H1 (cell line): ENCODE results near the gene PLCB4. TPM values are rescaled to one million over a fixed set of nuclear protein-coding genes. Genes with fewer than 3 reads are reported as not detected.

Source experiments
- RNF2 ChIP-seq: fragments of 200-900, 300-1000 bp; sonication (generic); IDR thresholded peaks from 2 replicates; pipeline ENCODE4 v1.7.1; 2016; ENCODE audit warnings: borderline replicate concordance, low read depth, mild to moderate bottlenecking, antibody characterized with exemption, low read length; ENCODE audit not compliant: poor library complexity, severe bottlenecking; ENCODE audit errors: missing control alignments
- polyA plus RNA-seq, 7 experiments: library from polyadenylated mRNA; depleted of rRNA in 3 of 7; stranded (reverse) in 5 of 7; unstranded in 2 of 7; fragments of >200 nt in 5 of 7; fragments of 200-250 nt in 2 of 7; gene quantifications; 1 replicate in 5 of 7; 2 replicates in 1 of 7; 4 replicates in 1 of 7; pipeline versions ENCODE4 v1.2.1 to v1.2.3, GENCODE V29; 2011 to 2013; ENCODE audit warnings: missing spikeins in 2 of 7, mixed read lengths in 2 of 7
- total RNA-seq: library from RNA; stranded (reverse); fragmentation: NEBNext Ultra II Directional; extraction: Animal tissue kit (Norgen Biotek cat#: 25700); gene quantifications from 2 replicates; pipeline ENCODE4 v1.2.1, GENCODE V29; 2021
- TF ChIP-seq, protein P1 (sequence below), 3 experiments: IDR thresholded peaks; 1 replicate in 2 of 3; 2 replicates in 1 of 3; pipeline versions ENCODE4 v1.5.1 to v1.6.1; 2011; ENCODE audit warnings: low read length in 3 of 3, mild to moderate bottlenecking in 3 of 3, inconsistent platforms in 2 of 3, low read depth in 1 of 3, moderate library complexity in 1 of 3; ENCODE audit not compliant: insufficient read depth in 1 of 3; ENCODE audit errors: control extremely low read depth in 1 of 3

The PLCB4 gene
- total and polyA plus RNA-seq, 2 of the 8 experiments (the other 6 are each of a cell fraction or from before 2014, with no cell fraction given): 3.2 to 14.1 TPM

DNA sequence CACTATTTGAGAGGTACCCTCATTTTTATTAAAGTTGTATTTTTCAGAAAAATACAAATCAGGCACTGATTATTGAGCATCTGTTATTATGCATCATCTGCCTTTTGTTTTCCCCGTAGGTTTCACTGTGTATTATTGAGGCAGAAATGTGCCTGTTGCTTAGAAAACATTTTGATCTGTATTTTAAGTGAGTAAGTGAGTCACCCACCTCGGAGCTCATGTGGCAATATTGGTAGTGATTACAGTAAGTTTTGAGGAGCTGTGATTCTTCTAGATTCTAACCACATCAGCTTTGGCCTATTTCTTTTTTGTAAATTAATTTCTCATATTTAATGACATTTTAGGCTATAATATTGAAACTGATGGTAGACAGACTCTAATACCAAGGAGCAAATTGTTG is 385.9 kb downstream of the PLCB4 start (continued):
- no peak for TF ChIP-seq RNF2
- TF ChIP-seq, protein P1, sequence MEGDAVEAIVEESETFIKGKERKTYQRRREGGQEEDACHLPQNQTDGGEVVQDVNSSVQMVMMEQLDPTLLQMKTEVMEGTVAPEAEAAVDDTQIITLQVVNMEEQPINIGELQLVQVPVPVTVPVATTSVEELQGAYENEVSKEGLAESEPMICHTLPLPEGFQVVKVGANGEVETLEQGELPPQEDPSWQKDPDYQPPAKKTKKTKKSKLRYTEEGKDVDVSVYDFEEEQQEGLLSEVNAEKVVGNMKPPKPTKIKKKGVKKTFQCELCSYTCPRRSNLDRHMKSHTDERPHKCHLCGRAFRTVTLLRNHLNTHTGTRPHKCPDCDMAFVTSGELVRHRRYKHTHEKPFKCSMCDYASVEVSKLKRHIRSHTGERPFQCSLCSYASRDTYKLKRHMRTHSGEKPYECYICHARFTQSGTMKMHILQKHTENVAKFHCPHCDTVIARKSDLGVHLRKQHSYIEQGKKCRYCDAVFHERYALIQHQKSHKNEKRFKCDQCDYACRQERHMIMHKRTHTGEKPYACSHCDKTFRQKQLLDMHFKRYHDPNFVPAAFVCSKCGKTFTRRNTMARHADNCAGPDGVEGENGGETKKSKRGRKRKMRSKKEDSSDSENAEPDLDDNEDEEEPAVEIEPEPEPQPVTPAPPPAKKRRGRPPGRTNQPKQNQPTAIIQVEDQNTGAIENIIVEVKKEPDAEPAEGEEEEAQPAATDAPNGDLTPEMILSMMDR (IDR thresholded peaks at IDR 0.05; ENCODE audit: control extremely low read depth in 1 of 3, insufficient read depth in 1 of 3, low read depth in 1 of 3, low read length in 3 of 3): no peak
